ENCODE measurements around the gene GPC5. TPM values are rescaled to one million over a fixed set of nuclear protein-coding genes. Genes with fewer than 3 reads are reported as not detected.

GPC5 gene
- total RNA-seq, 1 experiment from 2014 or later = 0.15 TPM

- Histone ChIP-seq H2AK5ac (ENCODE audit: insufficient read length, low read length) (no peak overlapping the region), H2AFZ (ENCODE audit: low read length) (no peak overlapping the region), H2BK5ac (ENCODE audit: insufficient read length, low read length) (no peak overlapping the region), H3K27ac (ENCODE audit: insufficient read length, low read depth, low read length) (no peak overlapping the region), H3K79me1 (ENCODE audit: insufficient read depth, low read depth, low read length, poor library complexity, severe bottlenecking) (no peaks in the 10 kb centered on the region), H4K91ac (ENCODE audit: insufficient read length, low read depth, low read length) (no peak overlapping the region), H2BK20ac (ENCODE audit: low read depth, low read length, poor library complexity, severe bottlenecking) (no peak overlapping the region), H3T11ph (ENCODE audit: low read length) (no peak overlapping the region), H2BK15ac (ENCODE audit: low read depth, low read length) (no peak overlapping the region), H3K4ac (ENCODE audit: low read depth, low read length) (no peak overlapping the region), H3K14ac (ENCODE audit: insufficient read depth, low read length) (no peak overlapping the region), H3K27me3 (ENCODE audit: insufficient read depth, low read length) (no peaks in the 10 kb centered on the region), H3K9me3 (ENCODE audit: control insufficient read depth, low read depth, low read length) (no peaks in the 10 kb centered on the region), H4K5ac (ENCODE audit: insufficient read length, low read depth, low read length) (no peak overlapping the region), H3K4me2 (ENCODE audit: insufficient read depth, insufficient read length, low read length) (no peak overlapping the region), H3K4me1 (ENCODE audit: insufficient read depth, low read length) (no peaks in the 10 kb centered on the region), H3K79me2 (ENCODE audit: insufficient read depth, low read length) (no peaks in the 10 kb centered on the region), H4K20me1 (ENCODE audit: control insufficient read depth, insufficient read depth, insufficient read length) (no peaks in the 10 kb centered on the region), H3K9ac (ENCODE audit: extremely low read depth, insufficient read length, low read length) (no peak overlapping the region), H3K56ac (ENCODE audit: insufficient read length, low read depth, low read length) (no peak overlapping the region), H2BK120ac (ENCODE audit: low read depth, low read length, poor library complexity, severe bottlenecking) (no peak overlapping the region), H3K18ac (ENCODE audit: insufficient read length, low read depth, low read length) (no peak overlapping the region), H3K23me2 (ENCODE audit: insufficient read length, low read depth, low read length, poor library complexity, severe bottlenecking) (no peaks in the 10 kb centered on the region), H2BK12ac (ENCODE audit: insufficient read length, low read depth, low read length) (no peak overlapping the region), H3K23ac (ENCODE audit: insufficient read length, low read depth, low read length) (no peak overlapping the region), H4K8ac (replicated peaks; ENCODE audit: insufficient read length, low read depth, low read length) (no peak overlapping the region)
- Mint-ChIP-seq H3K36me3 (ENCODE audit: insufficient read depth in 1 of 3, low read depth in 3 of 3) (no peaks in the 10 kb centered on the region), H3K4me3 (no peak overlapping the region), H3K27me3 (ENCODE audit: low read depth) (peaks cover 2% of the 10 kb centered on the region; the same call in 1 of the 2 replicates), H3K4me1 (peaks cover 2 to 4% of the 10 kb centered on the region in 2 experiments; a peak in 1 of 4 replicates), H3K27ac (no peak overlapping the region), H3K9me3 (no peaks in the 10 kb centered on the region; a peak in 1 of 5 replicates)
- no CpG with 5 or more reads among the region's 4 CpGs for WGBS (ENCODE audit: extremely low coverage, insufficient read length, low lambda C conversion rate)
- DNase-seq = no peak
- TF ChIP-seq CTCF (conservative IDR thresholded peaks at IDR 0.05) = no peak
Observed at GRCh38 chr13:92572190-92572589, 1173.8 kb downstream of the GPC5 start.

Data from H9 (cell line).